K562 (cell line): Measurements from ENCODE around the gene ENO2. TPM values are rescaled to one million over a fixed set of nuclear protein-coding genes. Genes with fewer than 3 reads are reported as not detected.

ENCODE experiments used
- CC2D1A ChIP-seq: fragments of 450-650 bp; IDR thresholded peaks from 2 replicates; pipeline ENCODE4 v1.6.1; 2017; ENCODE audit warnings: mild to moderate bottlenecking
- CEBPG ChIP-seq, 3 experiments: fragments of 200-800 bp in 1 of 3; sonication (Bioruptor generic) in 1 of 3; sonication (generic) in 1 of 3; formaldehyde crosslinking in 1 of 3; IDR thresholded peaks in 2 of 3; conservative IDR thresholded peaks in 1 of 3; 2 replicates each; pipeline versions ENCODE4 v1.6.1 to v1.8.0; 2016 to 2022; ENCODE audit warnings: missing compliant biosample characterization in 2 of 3, missing genetic modification characterization in 2 of 3, mild to moderate bottlenecking in 1 of 3, missing genetic modification reagents in 1 of 3
- EP400 ChIP-seq: fragments of 450-650 bp; IDR thresholded peaks from 2 replicates; pipeline ENCODE4 v1.6.1; 2017; ENCODE audit warnings: antibody characterized with exemption, mild to moderate bottlenecking, moderate library complexity
- ETS2 ChIP-seq: IDR thresholded peaks from 2 replicates; pipeline ENCODE4 v1.6.1; 2016; ENCODE audit warnings: borderline replicate concordance, missing genetic modification characterization, mild to moderate bottlenecking, moderate library complexity, missing compliant biosample characterization; ENCODE audit not compliant: poor library complexity, severe bottlenecking
- FOXJ3 ChIP-seq: sonication (generic); formaldehyde crosslinking; IDR thresholded peaks from 2 replicates; pipeline ENCODE4 v1.4.0; 2020; ENCODE audit warnings: mild to moderate bottlenecking, missing genetic modification reagents
- GATA2 ChIP-seq: sonication (generic); formaldehyde crosslinking; IDR thresholded peaks from 2 replicates; pipeline ENCODE4 v1.4.0; 2020; ENCODE audit warnings: mild to moderate bottlenecking, missing genetic modification reagents
- HDGF ChIP-seq: fragments of 450-650 bp; IDR thresholded peaks from 2 replicates; pipeline ENCODE4 v1.6.1; 2016
- KLF6 ChIP-seq: fragments of 250-450 bp; sonication (Bioruptor Pico); IDR thresholded peaks from 2 replicates; pipeline ENCODE4 v1.4.0; 2020; ENCODE audit warnings: mild to moderate bottlenecking, moderate library complexity, borderline replicate concordance
- MYC ChIP-seq, 2 experiments: fragments of 250-450 bp in 1 of 2; sonication (Bioruptor Pico) in 1 of 2; IDR thresholded peaks; 2 replicates each; pipeline versions ENCODE4 v1.5.1 to v1.6.1; 2012 to 2021; ENCODE audit warnings: low read depth in 2 of 2, borderline replicate concordance in 1 of 2, improper control_type of control experiment in 1 of 2, low read length in 1 of 2, mild to moderate bottlenecking in 1 of 2, moderate library complexity in 1 of 2
- NR2C2 ChIP-seq, 2 experiments: fragments of 200-800 bp in 1 of 2; sonication (Bioruptor generic) in 1 of 2; sonication (generic) in 1 of 2; formaldehyde crosslinking in 1 of 2; IDR thresholded peaks; 2 replicates each; pipeline versions ENCODE4 v1.6.1 to v1.8.0; 2016 to 2022; ENCODE audit warnings: mild to moderate bottlenecking in 1 of 2, missing compliant biosample characterization in 1 of 2, missing genetic modification characterization in 1 of 2, missing genetic modification reagents in 1 of 2
- PHB2 ChIP-seq: fragments of 450-650 bp; IDR thresholded peaks from 2 replicates; pipeline ENCODE4 v1.6.1; 2017; ENCODE audit warnings: low read depth
- RBM22 ChIP-seq: fragments of 200-400 bp; formaldehyde crosslinking; IDR thresholded peaks from 2 replicates; pipeline ENCODE4 v1.6.1; 2018; ENCODE audit warnings: low read length, low read depth; ENCODE audit not compliant: poor library complexity, severe bottlenecking
- SFPQ ChIP-seq: fragments of 200-400 bp; formaldehyde crosslinking; IDR thresholded peaks from 2 replicates; pipeline ENCODE4 v1.6.1; 2017; ENCODE audit warnings: mild to moderate bottlenecking, low read depth, low read length, moderate library complexity
- THAP7 ChIP-seq: fragments of 250-450 bp; sonication (Bioruptor Pico); IDR thresholded peaks from 2 replicates; pipeline ENCODE4 v1.5.0; 2021
- VEZF1 ChIP-seq: fragments of 200-800 bp; sonication (Bioruptor generic); IDR thresholded peaks from 2 replicates; pipeline ENCODE4 v1.6.1; 2017; ENCODE audit warnings: missing genetic modification characterization, missing compliant biosample characterization
- ZFP1 ChIP-seq: fragments of 450-650 bp; formaldehyde crosslinking; IDR thresholded peaks from 2 replicates; pipeline ENCODE4 v1.4.0; 2020; ENCODE audit warnings: mild to moderate bottlenecking, mixed read lengths
- ZFP91 ChIP-seq: sonication (generic); formaldehyde crosslinking; IDR thresholded peaks from 2 replicates; pipeline ENCODE4 v1.8.0; 2022; ENCODE audit warnings: mild to moderate bottlenecking, missing genetic modification reagents
- ZNF184 ChIP-seq: sonication (generic); formaldehyde crosslinking; IDR thresholded peaks from 2 replicates; pipeline ENCODE4 v1.5.0; 2020; ENCODE audit warnings: missing genetic modification reagents
- polyA plus RNA-seq, 8 experiments: library from polyadenylated mRNA; depleted of rRNA in 4 of 8; stranded (reverse) in 5 of 8; unstranded in 3 of 8; fragments of >200 nt; fragmentation: Nextera tagmentation in 2 of 8; fragmentation: Illumina TruSeq in 1 of 8; extraction: Ambion mirVana in 2 of 8; extraction: Trizol in 1 of 8; gene quantifications; 2 replicates each; pipeline versions ENCODE4 v1.2.1 to v1.2.3, GENCODE V29; 2011 to 2014; ENCODE audit warnings: inconsistent platforms in 1 of 8, missing spikeins in 1 of 8
- total RNA-seq, 7 experiments: library from RNA; depleted of rRNA in 6 of 7; stranded (reverse); fragments of >200 nt in 6 of 7; fragmentation: Illumina TruSeq in 2 of 7; extraction: Trizol in 2 of 7; gene quantifications; 2 replicates each; pipeline versions ENCODE4 v1.2.1 to v1.2.3, GENCODE V29; 2011 to 2021; ENCODE audit warnings: low replicate concordance in 1 of 7

Gene ENO2
- total and polyA plus RNA-seq, 9 of the 15 experiments (the other 6 are each of a cell fraction or from before 2014, with no cell fraction given) = 10.9 to 43.3 (median 21.0) TPM

GRCh38 chr12:6944381-6945186 lies 30.2 kb downstream of the ENO2 start (continued):
- TF ChIP-seq RBM22 = peak; percentile 98
- no peak for TF ChIP-seq ETS2 (tag)
- TF ChIP-seq CEBPG (CRISPR knock-in tag; IDR thresholded peaks at IDR 0.05) = no peak
- TF ChIP-seq CEBPG (tag; conservative IDR thresholded peaks at IDR 0.05 in 1 of 2, IDR thresholded peaks at IDR 0.05 in 1 of 2) = no peak
- TF ChIP-seq FOXJ3 = no peak
- TF ChIP-seq HDGF = no peak
- no peak for TF ChIP-seq GATA2 (CRISPR knock-in tag)
- TF ChIP-seq PHB2 = no peak
- no peak for TF ChIP-seq ZNF184 (CRISPR knock-in tag)
- TF ChIP-seq CC2D1A = peak; percentile 46; the same call in 1 of the 2 replicates
- TF ChIP-seq MYC (IDR thresholded peaks at IDR 0.05; ENCODE audit: low read depth, low read length) = 0 out of 2 replicates have a peak, but pooled peaks have one; percentile 29
- TF ChIP-seq MYC (CRISPR knock-in tag; IDR thresholded peaks at IDR 0.05; ENCODE audit: borderline replicate concordance, low read depth) = no peak
- TF ChIP-seq ZFP1 (CRISPR knock-in tag) = no peak
- peak; percentile 51 for TF ChIP-seq VEZF1 (CRISPR knock-in tag)
- 0 out of 2 replicates have a peak, but pooled peaks have one; percentile 38 for TF ChIP-seq EP400
- no peak for TF ChIP-seq NR2C2 (CRISPR knock-in tag; IDR thresholded peaks at IDR 0.05)
- TF ChIP-seq NR2C2 (tag; IDR thresholded peaks at IDR 0.05) = peak; percentile 35
- peak; percentile 93 for TF ChIP-seq SFPQ
- no peak for TF ChIP-seq THAP7 (CRISPR knock-in tag)
- no peak for TF ChIP-seq ZFP91 (CRISPR knock-in tag)
- TF ChIP-seq KLF6 = no peak
